Hematopoietic multipotent progenitor cell treated with erythropoietin and hydrocortisone succinate and interleukin-3 and kit ligand, for 6 days (in vitro differentiated cells): ENCODE measurements around the gene KRT79.
"Not testable (repeated sequence)": the region's sequence is repeated elsewhere in the genome, so short reads cannot be mapped to it uniquely, and the experiment has no call there.

Experiments used
- DNase-seq: peaks from one replicate; pipeline ENCODE4 v3.0.0-alpha.2; 2015

KRT79 gene

GRCh38 chr12:52833922-52834726, at the start of gene KRT79:
Gene KRT79, minus strand, starts transcription at chr12:52834311. Its CDS starts 51 bp downstream, at chr12:52834260.
- DNase-seq: no peak

- DNase-seq: not testable (repeated sequence)
Observed at GRCh38 chr12:52880499-52880898, 46.4 kb upstream of the KRT79 start.

GRCh38 chr12:52879394-52880351, 45.6 kb upstream of the KRT79 start:
- peak; percentile 93 for DNase-seq

GRCh38 chr12:52878507-52879393, 44.6 kb upstream of the KRT79 start:
- DNase-seq: no peak

- peak; percentile 49 for DNase-seq
Observed at GRCh38 chr12:52877242-52877641, 43.1 kb upstream of the KRT79 start.

- DNase-seq: peak; percentile 54
Observed at GRCh38 chr12:52876372-52876771, 42.3 kb upstream of the KRT79 start.

- no peak for DNase-seq
Observed at GRCh38 chr12:52874573-52875435, 40.7 kb upstream of the KRT79 start.

- DNase-seq: peak; percentile 95
Observed at GRCh38 chr12:52873832-52874572, 39.9 kb upstream of the KRT79 start.

- no peak for DNase-seq
Observed at GRCh38 chr12:52873513-52873831, 39.4 kb upstream of the KRT79 start.

- DNase-seq: no peak
Observed at GRCh38 chr12:52872644-52873389, 38.7 kb upstream of the KRT79 start.

GRCh38 chr12:52871291-52872039, 37.4 kb upstream of the KRT79 start:
- peak; percentile 24 for DNase-seq

- DNase-seq: peak; percentile 87
Observed at GRCh38 chr12:52870361-52871290, 36.5 kb upstream of the KRT79 start.

GRCh38 chr12:52867642-52868041, 33.5 kb upstream of the KRT79 start:
- peak; percentile 82 for DNase-seq

GRCh38 chr12:52867152-52867551, 33.0 kb upstream of the KRT79 start:
- no peak for DNase-seq

- peak; percentile 70 for DNase-seq
Observed at GRCh38 chr12:52865090-52865944, 31.2 kb upstream of the KRT79 start.

GRCh38 chr12:52862023-52862422, 27.9 kb upstream of the KRT79 start:
- no peak for DNase-seq

GRCh38 chr12:52861511-52861910, 27.4 kb upstream of the KRT79 start:
- DNase-seq: no peak
